GM18909 (cell line): ENCODE results near the gene KLF16.

Source experiments
- ATAC-seq: cut with Tn5 transposase; IDR thresholded peaks from one replicate; pipeline ENCODE4 v1.9.1; 2021; ENCODE audit warnings: mild to moderate bottlenecking; ENCODE audit not compliant: unreplicated experiment, poor library complexity

KLF16 gene

DNA sequence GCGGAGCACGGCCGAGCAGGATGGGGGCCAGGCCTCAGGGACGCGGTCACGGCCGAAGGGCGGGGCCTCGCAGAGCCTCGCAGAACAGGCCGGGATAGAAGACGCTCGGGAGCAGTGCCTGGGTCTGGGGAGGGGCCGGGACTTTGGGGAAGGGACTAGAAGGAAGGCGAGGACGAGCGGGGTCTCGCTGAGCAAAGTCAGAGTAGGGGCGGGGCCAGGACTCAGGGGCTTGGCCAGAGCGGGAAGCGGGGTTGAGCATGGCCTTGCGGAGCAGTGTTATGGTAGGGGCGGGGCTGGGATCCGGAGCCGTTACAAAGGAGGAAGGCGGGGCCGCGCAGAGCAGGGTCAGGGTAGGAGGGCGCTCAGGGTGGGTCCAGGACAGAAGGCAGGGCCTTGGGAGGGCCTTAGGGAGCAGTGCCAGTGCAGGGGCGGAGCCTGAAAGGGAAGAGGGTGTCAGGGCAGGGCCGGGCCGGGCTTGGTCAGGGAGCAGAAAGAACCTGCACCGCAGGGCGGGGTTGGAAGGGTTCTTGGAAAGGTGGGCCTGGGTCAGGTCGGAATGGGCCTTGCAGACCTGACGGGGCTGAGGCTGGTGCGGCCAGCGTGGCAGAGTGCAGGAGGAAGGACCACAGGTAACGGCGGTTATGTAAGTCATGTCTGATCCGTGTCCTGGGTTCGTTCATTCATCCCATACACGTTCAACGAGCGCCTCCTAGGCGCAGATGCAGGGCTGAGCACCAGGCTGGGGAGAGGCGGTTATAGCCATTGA is 50.8 kb downstream of the KLF16 start:
- peak; percentile 78 for ATAC-seq

DNA sequence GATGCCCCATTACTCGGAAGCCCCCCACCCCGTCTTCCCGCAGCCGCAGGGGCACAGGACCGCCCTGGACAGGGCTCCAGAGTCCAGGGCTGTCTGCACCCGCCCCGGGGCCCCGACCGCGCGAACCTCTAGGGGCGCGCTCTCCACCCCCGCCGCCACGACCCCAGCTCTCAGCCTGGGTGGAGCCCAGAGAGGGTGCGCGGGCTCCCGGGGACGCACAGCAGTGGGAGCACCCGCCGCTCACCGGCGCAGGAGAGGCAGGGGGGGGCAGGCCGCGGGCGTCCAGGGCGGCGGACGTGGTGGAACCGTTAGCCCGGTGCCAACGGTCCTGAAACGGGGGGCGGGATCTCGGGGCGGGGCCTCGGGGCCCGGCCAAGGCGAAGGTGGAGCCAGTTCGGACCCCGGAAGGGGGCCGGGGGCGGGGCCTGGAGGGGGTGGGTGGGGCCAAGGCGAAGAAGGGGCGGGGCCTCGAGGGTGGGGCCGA is 51.4 kb downstream of the KLF16 start, which contains the start of gene ATP8B3:
TSS of gene ATP8B3 (minus strand) at position 335 of the 484 bp plus-strand sequence. CDS start 540 bp downstream, outside the sequence.
- peak; percentile 12 for ATAC-seq

DNA sequence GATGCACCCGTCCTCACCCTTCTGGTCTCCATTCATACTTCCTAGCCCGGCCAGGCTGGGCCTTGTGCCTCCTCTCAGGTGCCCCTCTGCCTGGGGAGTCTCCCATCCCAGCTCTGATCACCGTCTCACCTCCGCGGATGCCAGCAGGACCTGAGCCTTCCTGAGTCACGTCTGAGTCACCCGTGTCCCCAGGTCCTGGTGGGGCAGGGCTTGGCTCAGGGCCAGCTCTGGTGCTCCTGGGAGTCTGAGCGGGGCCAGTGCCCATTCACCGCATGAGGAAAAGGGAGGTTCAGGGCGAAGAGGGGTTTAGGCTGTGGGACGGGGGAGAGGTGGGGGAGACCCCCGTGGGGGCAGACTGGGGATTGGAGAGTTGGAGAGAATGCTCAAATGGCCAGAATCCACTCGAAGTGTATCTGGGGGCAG is 51.9 kb downstream of the KLF16 start:
- ATAC-seq: no peak

DNA sequence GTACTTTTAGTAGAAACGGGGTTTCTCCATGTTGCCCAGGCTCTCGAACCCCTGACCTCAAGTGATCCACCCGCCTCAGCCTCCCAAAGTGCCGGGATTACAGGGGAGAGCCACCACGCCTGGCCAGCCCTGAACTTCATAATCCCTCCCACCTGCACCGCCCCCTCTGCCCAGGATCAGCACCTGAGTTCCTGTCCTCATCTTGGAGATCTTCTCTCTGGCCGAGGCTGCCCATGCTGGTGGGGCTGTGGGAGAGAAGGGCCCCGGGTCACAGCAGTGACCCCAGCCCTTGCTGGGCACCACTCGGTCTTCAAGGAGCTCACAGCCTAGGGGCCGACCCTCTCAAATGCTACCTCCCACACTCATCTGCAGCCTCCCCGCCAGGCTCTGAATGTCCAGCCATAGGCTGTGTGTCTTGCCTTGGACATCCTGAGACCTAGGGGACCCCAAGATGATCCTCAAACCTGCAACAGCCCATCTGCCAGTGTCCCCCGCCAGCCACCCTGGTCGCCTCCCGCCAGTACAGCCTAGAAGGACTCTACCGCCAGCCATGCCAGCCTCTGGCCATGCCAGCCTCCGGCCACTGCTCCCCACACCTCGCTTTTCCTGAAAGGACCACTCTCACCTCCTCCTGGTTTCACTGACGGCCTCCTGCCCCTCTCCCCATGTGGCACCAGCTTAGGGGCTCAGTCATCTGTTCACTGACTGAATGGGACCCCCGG is 52.8 kb downstream of the KLF16 start:
- no peak for ATAC-seq

DNA sequence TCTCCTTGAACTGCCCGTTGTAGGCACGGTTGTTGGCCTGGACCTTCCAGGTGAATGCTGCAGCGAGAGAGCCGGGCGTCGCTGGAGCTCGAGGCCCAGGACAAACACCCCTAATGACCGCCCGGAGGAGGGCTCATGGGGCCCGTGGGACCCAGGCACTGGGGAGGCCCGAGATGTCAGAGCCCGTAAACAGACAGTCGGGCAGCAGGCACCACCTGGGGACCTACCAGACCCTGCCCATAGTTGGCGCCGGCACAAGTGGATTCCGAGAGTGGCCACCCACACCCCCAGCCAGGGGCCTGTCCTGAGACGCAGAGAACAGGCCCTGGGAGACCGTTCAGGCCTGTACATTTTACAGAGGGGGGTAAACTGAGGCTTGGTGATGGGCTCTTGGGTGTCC is 53.7 kb downstream of the KLF16 start:
- no peak for ATAC-seq

DNA sequence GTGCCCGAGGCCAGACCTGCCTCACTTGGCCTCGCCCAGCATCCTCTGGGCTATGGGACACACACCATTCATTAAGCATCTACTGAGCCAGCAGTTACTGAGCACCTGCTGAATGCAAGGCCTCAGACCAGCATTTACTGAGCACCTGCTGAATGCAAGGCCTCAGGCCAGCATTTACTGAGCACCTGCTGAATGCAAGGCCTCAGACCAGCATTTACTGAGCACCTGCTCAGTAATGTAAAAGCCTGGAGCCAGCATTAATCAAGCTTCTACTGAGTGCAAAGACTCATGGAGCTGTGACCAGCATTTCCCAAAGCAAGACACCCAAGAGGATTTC is 55.0 kb downstream of the KLF16 start:
- ATAC-seq: no peak

DNA sequence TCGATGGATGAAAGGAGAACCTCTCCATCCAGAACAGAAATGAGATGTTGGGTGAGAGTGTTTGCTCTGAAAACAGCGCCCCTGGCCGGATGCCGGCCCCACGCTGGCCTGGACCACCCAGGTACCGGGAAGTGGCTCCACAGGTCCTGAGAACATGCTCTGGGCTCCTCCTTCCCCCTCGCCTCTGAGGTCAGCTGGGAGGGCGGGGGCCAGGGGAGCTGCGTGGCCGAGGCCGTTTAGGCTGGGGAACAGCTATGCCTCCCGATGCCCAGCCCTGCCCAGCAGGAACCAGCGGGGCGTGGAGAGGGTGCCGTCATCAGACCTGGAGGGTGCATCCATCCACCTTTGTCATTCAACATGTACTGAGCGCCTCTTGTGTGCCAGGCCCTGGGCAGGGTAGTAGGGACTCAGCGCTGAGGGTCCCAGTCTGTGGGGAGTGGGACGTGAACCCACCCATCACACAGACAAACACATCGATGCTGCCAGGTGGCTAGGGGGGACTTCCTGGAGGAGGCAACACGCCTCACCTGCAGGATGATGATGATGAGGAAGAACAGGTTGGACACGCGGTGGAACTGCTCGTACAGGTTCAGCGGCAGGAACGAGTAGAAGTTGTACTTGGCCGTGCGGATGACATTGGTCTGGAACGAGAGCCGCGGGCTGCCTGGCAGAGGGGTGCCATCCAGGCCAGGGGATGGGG is 55.5 kb downstream of the KLF16 start:
- ATAC-seq: no peak

DNA sequence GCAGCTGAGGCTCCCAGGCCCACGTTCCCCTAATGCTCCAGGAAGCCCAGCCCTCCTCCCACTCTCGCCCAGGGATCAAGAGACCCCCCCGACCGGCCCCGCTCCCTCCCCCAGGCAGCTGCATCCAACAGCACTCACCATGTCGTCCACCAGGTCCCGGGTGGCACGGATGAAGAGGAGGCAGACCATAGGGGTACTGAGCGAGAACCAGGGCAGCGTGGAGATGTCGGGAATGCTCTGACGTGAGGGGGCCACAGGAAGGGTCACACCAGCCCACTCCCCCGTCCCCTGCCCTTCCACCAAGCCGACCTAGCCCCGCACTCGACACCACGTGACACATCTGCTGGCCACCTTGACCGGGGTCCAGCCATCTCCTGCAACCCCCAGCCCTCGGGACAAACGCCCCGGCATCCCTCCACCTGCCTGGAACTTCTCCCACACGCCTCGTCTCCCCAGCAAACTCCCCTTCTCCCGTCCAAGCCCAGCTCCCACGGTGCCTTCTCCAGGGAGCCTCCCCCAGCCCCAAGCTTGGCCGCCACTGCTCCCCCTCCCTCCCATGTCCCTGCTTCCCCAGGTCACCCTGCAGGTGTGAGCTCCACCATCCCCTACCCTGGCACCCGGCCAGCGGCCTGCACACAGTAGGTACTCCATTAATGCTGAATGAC is 56.2 kb downstream of the KLF16 start:
- no peak for ATAC-seq

DNA sequence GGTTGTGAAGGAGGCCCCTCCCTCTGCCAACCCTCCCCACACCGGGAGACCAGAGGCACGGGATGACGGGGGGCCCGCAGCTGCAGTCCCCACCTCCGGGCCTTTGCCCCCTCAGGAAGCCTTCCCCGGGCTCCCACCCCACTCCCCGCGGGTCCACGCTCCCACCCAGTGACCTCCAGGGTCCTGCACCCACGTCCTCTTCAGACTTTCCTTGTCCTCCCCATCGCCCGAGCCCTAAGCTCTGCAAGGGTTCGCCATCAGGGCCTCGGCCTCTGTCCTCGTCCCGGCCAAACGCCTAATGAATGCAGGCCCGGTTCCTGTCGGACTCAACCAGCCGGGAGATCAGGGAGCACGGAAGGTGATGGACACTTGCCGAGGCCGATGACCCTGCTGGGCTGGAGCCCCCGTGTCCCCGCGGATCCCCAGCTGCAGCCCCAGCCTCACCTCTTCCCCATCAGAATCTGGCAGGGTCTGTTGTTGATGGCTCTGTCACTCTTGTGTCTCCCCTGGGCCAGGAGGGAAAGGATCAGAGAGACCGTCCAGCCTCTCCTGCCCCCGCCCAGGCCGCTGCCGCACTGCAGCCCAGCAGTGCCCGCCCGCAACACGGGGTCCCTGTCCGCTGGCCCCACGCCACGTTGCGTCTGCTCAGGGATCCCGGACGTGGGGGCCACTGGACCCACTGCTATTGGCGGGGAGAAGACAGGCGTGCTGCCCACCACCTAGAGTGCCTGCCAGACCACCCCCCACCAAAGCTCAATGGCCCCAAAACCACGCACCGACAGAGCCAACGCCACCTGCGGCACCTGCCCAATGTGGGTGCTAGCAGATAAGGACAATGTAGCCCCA is 57.0 kb downstream of the KLF16 start:
- ATAC-seq: no peak

DNA sequence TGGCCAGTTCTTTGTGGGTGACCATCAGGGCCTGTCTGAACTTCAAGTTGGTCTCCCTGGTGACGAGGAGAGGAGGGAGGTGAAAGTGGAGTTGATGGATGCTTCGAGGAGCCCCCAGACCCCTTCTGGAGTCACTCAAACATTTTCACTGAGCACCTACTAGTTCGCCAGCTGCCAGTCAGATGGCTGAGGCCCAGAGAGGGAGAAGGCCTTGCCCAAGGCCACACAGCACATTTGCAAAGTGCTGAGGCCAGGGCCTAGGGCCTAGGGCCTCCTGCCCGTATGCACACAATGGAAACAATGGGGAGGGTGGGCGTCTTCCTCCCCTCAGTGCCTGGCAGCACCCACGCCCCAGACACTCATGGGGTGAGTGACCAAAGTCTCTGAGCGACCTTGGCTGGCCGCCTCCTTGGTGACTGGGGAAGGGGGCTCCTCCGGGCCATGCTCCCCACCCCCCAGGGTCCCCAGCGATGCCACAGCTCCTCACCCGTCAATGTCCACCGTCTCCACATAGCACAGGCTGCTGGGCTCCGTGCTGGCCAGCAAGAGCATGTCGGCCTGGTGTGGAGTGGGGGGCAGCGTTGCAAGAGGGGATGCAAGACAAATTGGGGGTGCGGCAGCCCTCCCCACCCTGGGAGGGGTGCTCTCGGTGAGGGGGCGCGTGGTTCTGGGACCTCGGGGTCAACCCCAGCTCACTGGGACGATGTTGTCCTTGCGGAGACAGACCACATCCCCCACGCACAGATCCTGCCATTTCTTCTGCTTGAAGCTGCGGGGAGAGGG is 57.8 kb downstream of the KLF16 start:
- no peak for ATAC-seq

DNA sequence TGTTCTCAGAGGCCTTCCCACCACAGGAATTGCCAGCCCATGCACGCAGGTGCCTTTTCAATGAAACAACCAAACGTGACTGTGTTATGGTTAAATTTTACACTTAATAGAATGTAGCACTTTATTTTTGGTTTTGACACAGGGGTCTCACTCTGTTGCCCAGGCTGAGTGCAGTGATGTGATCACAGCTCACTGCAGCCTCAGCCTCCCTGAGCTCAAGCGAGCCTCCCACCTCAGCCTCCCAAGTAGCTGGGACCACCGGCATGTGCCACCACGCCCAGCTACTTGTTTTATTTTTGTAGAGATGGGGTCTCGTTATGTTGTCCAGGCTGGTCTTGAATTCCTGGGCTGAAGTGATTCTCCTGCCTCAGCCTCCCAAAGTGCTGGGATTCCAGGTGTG is 58.5 kb downstream of the KLF16 start:
- ATAC-seq: no peak
